Colonic mucosa (tissue), 4 donors: Measurements from ENCODE around the gene GNAO1. TPM values are rescaled to one million over a fixed set of nuclear protein-coding genes. Genes with fewer than 3 reads are reported as not detected.

Experiments used
- DNase-seq: peaks from one replicate; pipeline ENCODE4 v3.0.0-alpha.2; 2020
- H3K27ac ChIP-seq: fragments of 200-600 bp; one replicate; pipeline ENCODE4 v1.8.0; 2021
- H3K27me3 ChIP-seq: fragments of 200-600 bp; one replicate; pipeline ENCODE4 v1.8.0; 2021
- H3K36me3 ChIP-seq: fragments of 200-600 bp; one replicate; pipeline ENCODE4 v1.8.0; 2021
- H3K4me1 ChIP-seq: fragments of 200-600 bp; one replicate; pipeline ENCODE4 v1.8.0; 2021; ENCODE audit warnings: mild to moderate bottlenecking
- H3K4me3 ChIP-seq: fragments of 200-600 bp; one replicate; pipeline ENCODE4 v1.8.0; 2021
- H3K9ac ChIP-seq, 2 donors: one replicate each; pipeline ENCODE4 v1.7.0; 2013; ENCODE audit warnings: control low read depth in 2 of 2, low read depth in 2 of 2, low read length in 2 of 2
- H3K9me3 ChIP-seq: fragments of 200-600 bp; one replicate; pipeline ENCODE4 v1.8.0; 2021
- CTCF ChIP-seq: fragments of 200-600 bp; IDR thresholded peaks from one replicate; pipeline ENCODE4 v1.8.0; 2022; ENCODE audit warnings: antibody characterized with exemption, mild to moderate bottlenecking
- intact Hi-C: fragments of 100-400 bp; cut with DNase I; formaldehyde crosslinking; loops from one replicate; pipeline ENCODE4 v1.14.1; 2022
- total RNA-seq, 2 donors: library from RNA; stranded (reverse); fragmentation: NEBNext Ultra II Directional in 1 of 2; extraction: Animal tissue kit (Norgen Biotek cat#: 25700) in 1 of 2; gene quantifications; one replicate each; pipeline ENCODE4 v1.2.1, GENCODE V29; 2021
- donor health status: healthy.
- donor health status: DM: no; HTN: no; CAD: no.
- donor health status: DM: no; HTN: no; CAD: no.

Gene GNAO1
- total RNA-seq, 2 donors from 2014 or later: 1.7 to 10.8 TPM

GRCh38 chr16:56353054-56353921 lies 162.0 kb downstream of the GNAO1 start:
- intact Hi-C loops: no loop called here
- TF ChIP-seq CTCF: no peak

GRCh38 chr16:56354016-56354415 lies 162.7 kb downstream of the GNAO1 start:
- Histone ChIP-seq H3K27me3 (no peaks in the 10 kb centered on the region), H3K9me3 (no peaks in the 10 kb centered on the region), H3K4me1 (peaks cover 4% of the 10 kb centered on the region), H3K27ac (no peak overlapping the region), H3K9ac (no peak overlapping the region), H3K36me3 (no peaks in the 10 kb centered on the region), H3K4me3 (no peak overlapping the region)
- intact Hi-C loops: no loop called here
- DNase-seq: no peak
- TF ChIP-seq CTCF: no peak

More at GRCh38 chr16:56353054-56353921, 162.0 kb downstream of the GNAO1 start:
- no peak for DNase-seq
- H3K36me3 ChIP-seq: no peaks in the 10 kb centered on the region
- H3K4me3 ChIP-seq: no peak overlapping the region
- no peak overlapping the region for H3K27ac ChIP-seq
- no peaks in the 10 kb centered on the region for H3K9me3 ChIP-seq
- H3K27me3 ChIP-seq: no peaks in the 10 kb centered on the region
- H3K4me1 ChIP-seq: peaks cover 4% of the 10 kb centered on the region
- H3K9ac ChIP-seq: no peak overlapping the region

- Histone ChIP-seq H3K27me3 (no peaks in the 10 kb centered on the region), H3K4me3 (no peak overlapping the region), H3K36me3 (no peaks in the 10 kb centered on the region), H3K27ac (no peak overlapping the region), H3K9ac (no peak overlapping the region), H3K9me3 (no peaks in the 10 kb centered on the region), H3K4me1 (peaks cover 4% of the 10 kb centered on the region)
- DNase-seq: no peak
- no peak for TF ChIP-seq CTCF
- intact Hi-C loops: no loop called here
Observed at GRCh38 chr16:56354746-56355145, 163.5 kb downstream of the GNAO1 start.

GRCh38 chr16:56355221-56355620 lies 163.9 kb downstream of the GNAO1 start:
- H3K9me3 ChIP-seq: no peaks in the 10 kb centered on the region
- intact Hi-C loops: no loop called here
- peaks cover 4% of the 10 kb centered on the region for H3K4me1 ChIP-seq
- no peak for TF ChIP-seq CTCF
- no peak overlapping the region for H3K9ac ChIP-seq
- H3K27ac ChIP-seq: no peak overlapping the region
- H3K4me3 ChIP-seq: no peak overlapping the region
- no peak for DNase-seq
- H3K36me3 ChIP-seq: no peaks in the 10 kb centered on the region
- no peaks in the 10 kb centered on the region for H3K27me3 ChIP-seq

- H3K9ac ChIP-seq: no peak overlapping the region
- H3K36me3 ChIP-seq: no peaks in the 10 kb centered on the region
- no peak for TF ChIP-seq CTCF
- H3K9me3 ChIP-seq: no peaks in the 10 kb centered on the region
- no peak overlapping the region for H3K4me3 ChIP-seq
- H3K27ac ChIP-seq: no peak overlapping the region
- no peak for DNase-seq
- H3K4me1 ChIP-seq: peaks cover 4% of the 10 kb centered on the region
- no peaks in the 10 kb centered on the region for H3K27me3 ChIP-seq
- intact Hi-C loops: no loop called here
Observed at GRCh38 chr16:56355786-56356275, 164.5 kb downstream of the GNAO1 start.
